Measurements from ENCODE around the gene LYRM1. TPM values are rescaled to one million over a fixed set of nuclear protein-coding genes. Genes with fewer than 3 reads are reported as not detected.

Gene LYRM1
- total RNA-seq = 28.0 and 70.5 TPM in 2 replicates

GRCh38 chr16:20900299-20901067 is at the start of gene LYRM1, which contains the start of gene DCUN1D3:
TSS of gene LYRM1 (plus strand) at chr16:20900771. CDS start at chr16:20915556, 14,785 bp downstream.
TSS of gene DCUN1D3 (minus strand) at chr16:20900358. CDS start at chr16:20862538, 37,820 bp downstream.

Other genes starting within 250 kb of the LYRM1 start
- gene ACSM1, start 203.1 kb upstream of the LYRM1 start, total RNA-seq = 2.2 TPM in 1 of 2 replicates, not detected in the other
- 26.6 and 29.4 TPM in 2 replicates for gene THUMPD1, start 159.0 kb upstream of the LYRM1 start, total RNA-seq
- gene ACSM3, start 136.8 kb upstream of the LYRM1 start, total RNA-seq = 2.6 and 3.2 TPM in 2 replicates
- 4.9 and 17.1 TPM in 2 replicates for gene ERI2, start 94.3 kb upstream of the LYRM1 start, total RNA-seq
- 2.0 and 3.7 TPM in 2 replicates for gene REXO5, start 94.2 kb upstream of the LYRM1 start, total RNA-seq
- 32.0 and 36.7 TPM in 2 replicates for gene DCUN1D3, start 413 bp upstream of the LYRM1 start, total RNA-seq